ENCODE results near the gene ABCC4.

GRCh38 chr13:95184317-95184716 lies 116.9 kb downstream of the ABCC4 start:
- TF ChIP-seq EZH2 (IDR thresholded peaks at IDR 0.05; ENCODE audit: borderline replicate concordance, low read depth, low read length, poor library complexity, severe bottlenecking) (no peak), CTCF (conservative IDR thresholded peaks at IDR 0.05; ENCODE audit: low read depth, low read length) (no peak)

All from A673 (cell line).